ENCODE measurements around the gene NES.

- no peak for TF ChIP-seq GATA3 (IDR thresholded peaks at IDR 0.05; ENCODE audit: low read depth, low read length)
- no peak for TF ChIP-seq GATA2 (IDR thresholded peaks at IDR 0.05; ENCODE audit: low read depth, low read length)
Observed at GRCh38 chr1:156670359-156670758, 6.8 kb downstream of the NES start.

All from SH-SY5Y (cell line).